Cardiac muscle cell (in vitro differentiated cells and primary cell): ENCODE results near the gene MRTFB. TPM values are rescaled to one million over a fixed set of nuclear protein-coding genes. Genes with fewer than 3 reads are reported as not detected.

ENCODE experiments used
- DNase-seq, 2 donors: peaks; one replicate each; pipeline versions ENCODE4 v3.0.0 to v3.0.0-alpha.2; 2010 to 2017; ENCODE audit warnings: low read depth in 1 of 2, low spot score in 1 of 2
- H3K27ac ChIP-seq: fragments of 200-600 bp; sonication (generic); 2 replicates; pipeline ENCODE4 v1.5.1; 2016
- H3K27me3 ChIP-seq: fragments of 200-600 bp; sonication (generic); 2 replicates; pipeline ENCODE4 v1.6.0; 2016; ENCODE audit warnings: control low read depth
- H3K36me3 ChIP-seq: fragments of 200-600 bp; sonication (generic); 2 replicates; pipeline ENCODE4 v1.5.1; 2016; ENCODE audit warnings: control low read depth
- H3K4me1 ChIP-seq: fragments of 200-600 bp; sonication (generic); 2 replicates; pipeline ENCODE4 v1.8.1; 2017; ENCODE audit warnings: low read depth, mild to moderate bottlenecking, mixed run types
- H3K4me3 ChIP-seq: fragments of 200-600 bp; sonication (generic); 2 replicates; pipeline ENCODE4 v1.5.1; 2016; ENCODE audit warnings: mild to moderate bottlenecking
- H3K9me3 ChIP-seq: fragments of 200-600 bp; sonication (generic); 2 replicates; pipeline ENCODE4 v1.5.1; 2017; ENCODE audit warnings: low read depth, mild to moderate bottlenecking, control low read depth
- polyA plus RNA-seq: library from polyadenylated mRNA; unstranded; fragments of >200 nt; fragmentation: Nextera tagmentation; extraction: Ambion mirVana; gene quantifications from 2 replicates; pipeline ENCODE4 v1.2.1, GENCODE V29; 2016
- total RNA-seq: library from RNA; depleted of rRNA; stranded (reverse); fragments of >200 nt; gene quantifications from 2 replicates; pipeline ENCODE4 v1.2.3, GENCODE V29; 2016
- TF ChIP-seq, protein P1 (sequence below): IDR thresholded peaks from 2 replicates; pipeline ENCODE4 v1.5.1; 2012; ENCODE audit warnings: low read depth, mild to moderate bottlenecking, low read length

The MRTFB gene
- total and polyA plus RNA-seq, 2 experiments from 2014 or later, result 9.4 to 27.9 TPM

DNA sequence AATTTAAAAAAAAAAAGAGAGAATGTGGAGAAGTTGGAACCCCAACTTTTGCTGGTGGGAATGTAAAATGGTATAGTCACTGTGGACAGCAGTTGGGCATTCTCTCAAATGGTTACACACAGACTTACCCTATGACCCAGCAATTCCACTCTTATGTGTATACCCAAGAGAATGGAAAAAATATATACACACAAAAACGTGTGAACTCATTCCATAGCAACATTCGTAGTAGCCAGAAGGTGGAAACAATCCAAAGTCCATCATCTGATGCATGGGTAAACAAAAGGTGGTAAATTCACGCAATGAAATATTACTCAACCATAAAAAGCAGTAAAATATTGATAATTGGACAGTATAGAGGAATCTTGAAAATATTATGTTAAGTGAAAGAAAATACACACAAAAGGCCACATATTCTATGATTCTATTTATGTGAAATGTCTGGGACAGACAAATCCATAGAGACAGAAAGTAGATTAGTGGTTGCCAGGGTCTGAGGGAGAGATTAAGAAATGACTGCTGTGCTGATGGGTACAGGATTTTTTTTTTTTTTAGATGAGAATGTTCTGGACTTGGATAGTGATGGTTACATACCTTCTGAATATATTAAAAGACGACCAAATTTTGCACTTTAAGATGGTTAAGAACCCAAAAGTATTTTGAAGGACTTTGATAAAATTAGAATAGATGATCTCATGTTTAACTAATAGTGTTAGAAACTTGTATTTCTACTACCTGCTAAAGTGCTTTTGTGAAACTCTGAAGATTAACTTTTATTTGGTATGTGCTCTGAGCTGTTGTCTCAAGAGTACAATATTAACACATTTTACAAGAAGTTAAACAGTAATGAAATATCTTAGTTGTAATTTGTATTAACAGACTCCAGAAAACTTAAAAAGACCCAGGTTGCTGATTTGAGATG, 60.9 kb downstream of the MRTFB start:
- Histone ChIP-seq H3K4me1 (peaks cover 7% of the 10 kb centered on the region), H3K4me3 (no peak overlapping the region), H3K36me3 (no peaks in the 10 kb centered on the region), H3K27me3 (no peaks in the 10 kb centered on the region), H3K27ac (no peak overlapping the region), H3K9me3 (no peaks in the 10 kb centered on the region)
- TF ChIP-seq, protein P1, sequence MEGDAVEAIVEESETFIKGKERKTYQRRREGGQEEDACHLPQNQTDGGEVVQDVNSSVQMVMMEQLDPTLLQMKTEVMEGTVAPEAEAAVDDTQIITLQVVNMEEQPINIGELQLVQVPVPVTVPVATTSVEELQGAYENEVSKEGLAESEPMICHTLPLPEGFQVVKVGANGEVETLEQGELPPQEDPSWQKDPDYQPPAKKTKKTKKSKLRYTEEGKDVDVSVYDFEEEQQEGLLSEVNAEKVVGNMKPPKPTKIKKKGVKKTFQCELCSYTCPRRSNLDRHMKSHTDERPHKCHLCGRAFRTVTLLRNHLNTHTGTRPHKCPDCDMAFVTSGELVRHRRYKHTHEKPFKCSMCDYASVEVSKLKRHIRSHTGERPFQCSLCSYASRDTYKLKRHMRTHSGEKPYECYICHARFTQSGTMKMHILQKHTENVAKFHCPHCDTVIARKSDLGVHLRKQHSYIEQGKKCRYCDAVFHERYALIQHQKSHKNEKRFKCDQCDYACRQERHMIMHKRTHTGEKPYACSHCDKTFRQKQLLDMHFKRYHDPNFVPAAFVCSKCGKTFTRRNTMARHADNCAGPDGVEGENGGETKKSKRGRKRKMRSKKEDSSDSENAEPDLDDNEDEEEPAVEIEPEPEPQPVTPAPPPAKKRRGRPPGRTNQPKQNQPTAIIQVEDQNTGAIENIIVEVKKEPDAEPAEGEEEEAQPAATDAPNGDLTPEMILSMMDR, result no peak
- no peak for DNase-seq

DNA sequence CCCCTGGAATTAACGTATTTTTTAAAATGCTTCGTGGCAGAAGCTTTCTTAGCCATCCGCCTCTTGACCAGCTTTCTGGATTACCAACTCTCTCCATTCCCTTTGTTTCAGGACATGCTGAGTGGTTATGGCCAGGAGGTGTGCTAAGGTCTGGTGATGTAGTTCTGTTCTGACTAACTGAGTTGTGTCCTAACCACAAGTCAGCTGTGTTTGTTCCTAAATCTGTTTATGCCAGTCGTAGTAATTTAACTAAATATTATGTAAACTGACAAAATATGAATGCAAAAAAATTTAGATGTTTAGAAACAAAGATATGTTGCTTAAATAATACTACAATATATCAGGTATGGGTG, 61.6 kb downstream of the MRTFB start:
- no peaks in the 10 kb centered on the region for H3K9me3 ChIP-seq
- H3K27ac ChIP-seq, result no peak overlapping the region
- no peak overlapping the region for H3K4me3 ChIP-seq
- H3K27me3 ChIP-seq, result no peaks in the 10 kb centered on the region
- H3K4me1 ChIP-seq, result peaks cover 7% of the 10 kb centered on the region
- H3K36me3 ChIP-seq, result no peaks in the 10 kb centered on the region
- DNase-seq, result no peak
- TF ChIP-seq, protein P1, result no peak

DNA sequence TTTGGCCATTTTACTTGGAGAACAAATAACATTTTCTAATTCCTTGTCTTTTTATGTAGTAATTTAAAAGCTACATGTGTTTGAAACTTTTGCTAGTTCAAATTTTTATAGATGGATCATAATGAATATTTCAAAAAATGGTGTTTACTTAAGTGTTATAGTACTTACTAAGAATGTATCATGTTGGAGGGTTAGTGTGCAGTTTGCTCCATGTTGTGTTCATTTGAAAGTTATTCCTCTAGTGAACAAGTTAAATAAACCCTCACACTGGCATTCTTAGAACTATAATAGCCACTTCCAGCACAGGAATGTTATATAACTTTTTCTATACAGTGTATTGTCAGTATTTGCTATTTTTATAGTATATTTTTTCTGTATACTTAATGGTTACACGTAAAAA, 62.8 kb downstream of the MRTFB start:
- H3K4me3 ChIP-seq, result no peak overlapping the region
- H3K36me3 ChIP-seq, result no peaks in the 10 kb centered on the region
- H3K27ac ChIP-seq, result no peak overlapping the region
- no peaks in the 10 kb centered on the region for H3K9me3 ChIP-seq
- TF ChIP-seq, protein P1, result no peak
- peaks cover 7% of the 10 kb centered on the region for H3K4me1 ChIP-seq
- H3K27me3 ChIP-seq, result no peaks in the 10 kb centered on the region
- DNase-seq, result no peak

DNA sequence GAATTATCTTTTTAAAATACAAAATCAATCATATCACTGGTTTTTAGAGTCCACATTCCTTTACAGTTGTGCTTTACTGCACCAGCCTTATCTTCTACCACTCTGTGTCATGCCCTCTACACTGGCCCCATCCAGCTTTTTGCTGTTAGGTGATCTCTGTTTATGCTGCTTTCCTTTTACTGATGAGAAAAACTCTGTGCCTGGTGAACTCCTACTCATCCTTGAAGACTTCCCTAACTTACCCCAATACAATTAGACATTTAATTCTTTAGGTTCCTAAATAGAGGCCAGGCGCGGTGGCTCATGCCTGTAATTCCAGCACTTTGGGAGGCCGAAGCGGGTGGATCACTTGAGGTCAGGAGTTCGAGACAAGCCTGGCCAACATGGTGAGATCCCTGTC, 64.6 kb downstream of the MRTFB start:
- Histone ChIP-seq H3K4me1 (peaks cover 7% of the 10 kb centered on the region), H3K27ac (peak overlapping the region; percentile 35), H3K4me3 (no peak overlapping the region), H3K27me3 (no peaks in the 10 kb centered on the region), H3K36me3 (no peaks in the 10 kb centered on the region), H3K9me3 (no peaks in the 10 kb centered on the region)
- TF ChIP-seq, protein P1, result no peak
- DNase-seq, result no peak

DNA sequence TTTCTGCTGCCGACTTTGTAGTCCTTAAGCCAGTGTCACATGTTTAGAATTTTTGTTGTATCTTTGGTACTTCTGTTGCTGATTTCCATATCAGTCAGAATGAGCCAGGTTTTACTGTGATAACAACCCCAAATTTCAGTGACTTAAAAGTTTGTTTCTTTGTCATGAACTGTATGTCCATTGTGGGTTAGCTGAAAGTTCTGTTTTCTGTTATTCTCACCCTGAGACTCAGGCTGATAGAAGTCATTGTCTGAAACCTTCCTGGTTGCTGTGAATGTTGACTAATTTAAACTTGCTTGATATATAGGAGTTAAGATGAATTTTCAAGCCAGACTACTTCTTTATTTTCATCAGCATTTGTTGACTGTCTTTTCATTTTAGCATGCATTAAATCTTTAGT, 68.8 kb downstream of the MRTFB start:
- Histone ChIP-seq H3K4me3 (no peak overlapping the region), H3K27ac (no peak overlapping the region), H3K27me3 (no peaks in the 10 kb centered on the region), H3K36me3 (no peaks in the 10 kb centered on the region), H3K4me1 (peaks cover 7% of the 10 kb centered on the region), H3K9me3 (no peaks in the 10 kb centered on the region)
- TF ChIP-seq, protein P1, result no peak
- no peak for DNase-seq
